ENCODE results near the gene MED1. TPM values are rescaled to one million over a fixed set of nuclear protein-coding genes. Genes with fewer than 3 reads are reported as not detected.
A peak's percentile ranks its signal among the peaks of the same experiment; 100 is the strongest.

MED1 gene
- total and polyA plus RNA-seq, 12 donors = 5.8 to 27.3 (median 25.5) TPM

- peaks cover 4 to 42% (median 29%) of the 10 kb centered on the region in 9 donors for H3K4me1 ChIP-seq
- no peaks in the 10 kb centered on the region for H3K9me3 ChIP-seq
- intact Hi-C loops (cut with DNase I) = no loop called here
- peak; percentile 88 to 98 for DNase-seq
- 1 to 3% methylated on average over 48 to 51 of the region's 51 CpGs for WGBS, 2 donors
- TF ChIP-seq CTCF (IDR thresholded peaks at IDR 0.05) = no peak
- peak within 1 kb of the TSS; percentile 65 to 97 (median 84) for H3K4me3 ChIP-seq
- peaks cover 0 to 2% (median 0%) of the 10 kb centered on the region in 9 donors for H3K36me3 ChIP-seq
- peak; percentile 92 to 96 (median 94) for ATAC-seq
- H3K27me3 ChIP-seq = no peaks in the 10 kb centered on the region
- H3K27ac ChIP-seq = peak within 1 kb of the TSS; percentile 93 to 99 (median 98)
These were observed 10.3 kb upstream of the MED1 start, which contains the start of gene CDK12 for GRCh38 chr17:39461113-39461925. Gene CDK12 (plus strand): TSS chr17:39461486. CDS start chr17:39462072, 586 bp downstream.

GRCh38 chr17:39455919-39456318 lies 4.9 kb upstream of the MED1 start:
- H3K27ac ChIP-seq = no peak overlapping the region
- intact Hi-C loops (cut with DNase I) = no loop called here
- DNase-seq = no peak
- no peaks in the 10 kb centered on the region for H3K36me3 ChIP-seq
- no peaks in the 10 kb centered on the region for H3K27me3 ChIP-seq
- H3K4me3 ChIP-seq = no peak overlapping the region
- H3K9me3 ChIP-seq = no peaks in the 10 kb centered on the region
- no peak for ATAC-seq
- H3K4me1 ChIP-seq = peaks cover 0 to 14% (median 5%) of the 10 kb centered on the region in 9 donors
- no peak for TF ChIP-seq CTCF (IDR thresholded peaks at IDR 0.05)
- WGBS, 2 donors = 82 to 85% methylated on average over 4 of the region's 4 CpGs

GRCh38 chr17:39450051-39450450 lies 1.0 kb downstream of the MED1 start:
- ATAC-seq (no peak), DNase-seq (no peak)
- H3K4me3 ChIP-seq = peak overlapping the region in 8 of 10 donors; percentile 62 to 92 (median 71)
- H3K9me3 ChIP-seq = no peaks in the 10 kb centered on the region
- H3K27me3 ChIP-seq = no peaks in the 10 kb centered on the region
- H3K4me1 ChIP-seq = peaks cover 0 to 24% (median 16%) of the 10 kb centered on the region in 9 donors
- no peak for TF ChIP-seq CTCF (IDR thresholded peaks at IDR 0.05)
- H3K27ac ChIP-seq = peak overlapping the region in 1 of 10 donors; percentile 84
- peaks cover 0 to 39% (median 19%) of the 10 kb centered on the region in 9 donors for H3K36me3 ChIP-seq
- intact Hi-C loops (cut with DNase I) = no loop called here
- 84 to 85% methylated on average over 13 of the region's 13 CpGs for WGBS, 2 donors

- H3K9me3 ChIP-seq = no peaks in the 10 kb centered on the region
- H3K4me3 ChIP-seq = no peak overlapping the region
- peaks cover 0 to 24% (median 16%) of the 10 kb centered on the region in 9 donors for H3K4me1 ChIP-seq
- no peak for TF ChIP-seq CTCF (IDR thresholded peaks at IDR 0.05)
- DNase-seq (no peak), ATAC-seq (no peak)
- 89 to 93% methylated on average over 5 of the region's 5 CpGs for WGBS, 2 donors
- peaks cover 0 to 64% (median 41%) of the 10 kb centered on the region in 9 donors for H3K36me3 ChIP-seq
- H3K27ac ChIP-seq = no peak overlapping the region
- H3K27me3 ChIP-seq = no peaks in the 10 kb centered on the region
- intact Hi-C loops (cut with DNase I) = no loop called here
These were observed 3.5 kb downstream of the MED1 start for GRCh38 chr17:39447561-39447960.
